ENCODE data around the gene PSG3. TPM values are rescaled to one million over a fixed set of nuclear protein-coding genes. Genes with fewer than 3 reads are reported as not detected.
"Not testable (repeated sequence)": the region's sequence is repeated elsewhere in the genome, so short reads cannot be mapped to it uniquely, and the experiment has no call there.

The PSG3 gene
- polyA plus RNA-seq, 3 donors: 0.21 to 0.46 TPM; not detected in 1

DNA sequence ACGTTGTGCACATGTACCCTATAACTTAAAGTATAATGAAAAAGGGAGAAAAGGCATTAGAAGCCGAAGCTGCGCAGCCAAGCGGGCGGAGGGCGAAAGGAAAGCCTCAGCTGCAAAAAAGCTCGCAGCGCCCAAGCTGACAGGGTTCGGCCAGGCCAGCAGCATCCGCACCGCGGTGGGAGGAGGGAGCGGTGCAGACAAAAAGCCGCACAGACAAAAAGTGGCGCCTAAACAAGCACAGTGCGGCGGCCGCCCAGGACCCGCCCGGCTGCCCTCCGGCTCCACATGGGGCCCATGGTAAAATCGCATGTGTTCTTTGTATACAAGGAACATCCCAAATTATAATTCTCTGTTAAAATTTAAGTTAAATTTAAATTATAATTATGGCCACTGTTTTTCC is 42.4 kb downstream of the PSG3 start:
- no peak for DNase-seq (ENCODE audit: low read depth in 3 of 3, low spot score in 2 of 3)

DNA sequence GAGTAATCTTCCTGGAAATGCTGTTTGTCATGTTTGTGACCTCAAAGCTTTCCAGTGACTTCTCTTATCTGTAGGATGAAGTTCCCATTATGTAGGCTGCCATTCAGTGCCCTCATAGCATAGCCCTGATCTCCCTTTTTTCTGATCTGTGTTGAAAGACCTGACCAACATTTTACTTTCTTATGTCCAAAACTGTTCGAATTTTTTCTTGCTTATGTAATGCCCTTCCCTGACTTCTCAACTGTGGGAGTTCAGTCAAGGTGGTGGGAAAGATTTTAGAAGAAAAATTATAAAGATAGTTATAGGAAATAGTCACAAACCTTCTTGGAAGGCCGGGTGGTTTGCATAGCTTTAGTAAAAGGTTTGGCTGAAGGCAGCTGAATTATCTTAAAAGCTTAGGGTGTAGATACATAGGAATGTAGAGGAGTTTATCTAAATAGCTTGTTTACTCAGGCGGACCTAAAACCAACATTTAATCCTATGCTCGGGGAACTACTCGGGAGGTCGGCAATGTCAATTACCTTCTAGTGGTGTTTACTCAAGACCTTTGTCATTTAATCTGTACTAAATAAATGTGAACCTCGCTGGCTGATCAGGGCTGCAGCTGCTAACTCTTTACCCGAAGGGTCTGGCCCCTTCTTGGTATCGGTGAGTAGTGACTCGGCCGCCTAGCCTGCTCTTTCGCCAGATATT is 44.3 kb downstream of the PSG3 start:
- no peak for DNase-seq (ENCODE audit: low read depth in 3 of 3, low spot score in 2 of 3)

DNA sequence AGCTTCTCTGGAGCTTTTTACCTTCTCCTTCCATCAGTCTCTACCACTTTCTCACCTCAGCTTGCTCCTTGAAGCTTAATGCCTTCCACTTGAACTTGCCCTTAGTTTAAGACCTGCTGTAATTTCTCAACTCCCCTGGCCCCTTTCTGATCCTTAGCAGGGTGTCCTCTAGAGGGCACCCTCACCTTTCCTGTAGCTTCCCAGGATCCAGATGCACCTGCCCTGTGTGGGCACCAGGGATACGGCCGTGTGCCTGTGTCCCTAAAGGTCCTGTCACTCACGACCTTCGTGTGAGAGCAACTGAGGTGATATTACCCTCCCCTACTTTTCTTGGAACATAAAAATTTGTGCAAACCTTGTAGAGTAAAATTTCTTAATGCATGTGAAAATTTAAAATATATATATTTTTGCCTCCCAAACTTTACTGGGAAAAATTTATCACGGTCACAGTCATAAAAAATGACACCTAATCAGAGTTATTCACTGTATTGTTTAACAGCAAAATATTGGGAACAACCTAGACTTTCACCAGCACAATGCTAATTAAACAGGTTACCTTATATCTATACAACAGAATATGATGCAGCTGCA is 46.4 kb downstream of the PSG3 start:
- no peak for DNase-seq (ENCODE audit: low read depth in 3 of 3, low spot score in 2 of 3)

DNA sequence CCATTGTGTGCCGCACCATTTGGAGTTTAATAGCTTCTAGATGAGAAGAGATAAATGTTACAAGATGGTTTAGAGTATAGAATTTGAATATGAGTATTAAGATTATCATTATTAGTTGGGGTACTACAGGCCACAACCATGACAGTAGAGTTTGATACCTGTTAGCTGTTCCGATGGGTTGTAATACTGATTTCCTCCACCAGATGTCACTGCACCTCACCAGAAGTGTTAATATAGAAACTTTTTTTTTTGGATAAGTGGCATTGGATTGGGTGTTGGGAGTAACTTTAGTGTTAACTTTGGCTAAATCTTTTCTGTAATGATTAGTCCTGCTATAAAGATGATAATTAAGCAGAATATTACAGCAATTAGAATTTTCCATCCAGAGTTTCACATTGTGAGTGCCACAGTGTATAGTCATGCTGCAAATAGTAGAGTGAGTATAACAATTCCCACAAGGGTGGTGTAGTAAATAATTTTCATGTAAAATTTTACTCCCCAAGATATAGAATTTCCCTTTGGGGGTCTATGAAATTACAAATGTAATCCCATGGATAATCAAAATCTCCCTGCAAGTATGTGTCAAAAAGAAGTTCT is 56.3 kb downstream of the PSG3 start:
- DNase-seq (ENCODE audit: low read depth in 3 of 3, low spot score in 2 of 3): no peak

DNA sequence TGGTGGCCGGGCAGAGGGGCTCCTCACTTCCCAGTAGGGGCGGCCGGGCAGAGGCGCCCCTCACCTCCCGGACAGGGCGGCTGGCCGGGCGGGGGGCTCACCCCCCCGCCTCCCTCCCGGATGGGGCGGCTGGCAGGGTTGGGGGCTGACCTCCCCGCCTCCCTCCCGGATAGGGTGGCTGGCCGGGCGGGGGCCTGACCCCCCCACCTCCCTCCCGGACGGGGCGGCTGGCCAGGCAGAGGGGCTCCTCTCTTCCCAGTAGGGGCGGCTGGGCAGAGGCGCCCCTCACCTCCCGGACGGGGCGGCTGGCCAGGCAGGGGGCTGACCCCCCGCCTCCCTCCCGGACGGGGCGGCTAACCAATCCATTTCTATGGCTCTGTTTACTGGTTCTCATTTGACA is 64.0 kb downstream of the PSG3 start:
- DNase-seq (ENCODE audit: low read depth in 3 of 3, low spot score in 2 of 3): not testable (repeated sequence)

DNA sequence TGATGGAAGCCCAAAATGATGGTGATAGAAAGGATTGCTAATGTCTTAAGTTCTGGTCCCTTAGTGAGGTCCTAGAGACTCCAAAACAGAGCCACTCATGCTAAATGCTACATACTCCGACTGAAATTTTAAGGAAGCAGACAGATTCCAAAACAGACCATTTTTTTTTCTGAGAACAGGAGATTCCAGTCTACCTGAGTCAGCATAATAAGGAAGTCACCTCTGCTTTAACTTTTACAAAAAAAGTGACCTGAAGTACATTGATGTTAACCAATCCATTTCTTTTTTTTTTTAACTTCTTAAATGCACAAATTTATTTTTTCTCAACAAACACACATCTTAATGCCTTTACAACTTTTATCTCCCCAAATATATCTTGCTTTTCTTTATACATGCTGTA is 65.7 kb downstream of the PSG3 start:
- not testable (repeated sequence) for DNase-seq (ENCODE audit: low read depth in 3 of 3, low spot score in 2 of 3)

Other genes with a start within 250 kb of the PSG3 start
- 1 to 10 TPM; 8.8 to 10.0 (median 9.7) TPM for gene CEACAM1, start 212.0 kb downstream of the PSG3 start, polyA plus RNA-seq (ENCODE audit: insufficient read length in 3 of 3)
- under 1 TPM in 1 of 3 donors, not detected in 2; 0.21 TPM for gene CEACAM8, start 145.6 kb downstream of the PSG3 start, polyA plus RNA-seq (ENCODE audit: insufficient read length in 3 of 3)
- not detected for gene PSG8, start 25.2 kb upstream of the PSG3 start, polyA plus RNA-seq (ENCODE audit: insufficient read length in 3 of 3)
- under 1 TPM in 2 of 3 donors, not detected in 1; 0.11 to 0.78 TPM for gene PSG1, start 139.2 kb upstream of the PSG3 start, polyA plus RNA-seq (ENCODE audit: insufficient read length in 3 of 3)
- under 1 TPM in 1 of 3 donors, not detected in 2; 0.10 TPM for gene PSG6, start 177.4 kb upstream of the PSG3 start, polyA plus RNA-seq (ENCODE audit: insufficient read length in 3 of 3)
- under 1 TPM in 1 of 3 donors, not detected in 2; 0.35 TPM for gene PSG7, start 196.7 kb upstream of the PSG3 start, polyA plus RNA-seq (ENCODE audit: insufficient read length in 3 of 3)

Measured in right renal cortex interstitium (tissue), 3 donors.